ENCODE results near the gene SCN5A.

SCN5A gene

GRCh38 chr3:38658841-38659240 is 9.4 kb upstream of the SCN5A start:
- H3K9me3 ChIP-seq (ENCODE audit: control insufficient read depth, insufficient read depth, low read length) = no peaks in the 10 kb centered on the region; the same call in 1 of the 2 replicates
- H3K4me3 ChIP-seq (ENCODE audit: low read depth, low read length) = no peak overlapping the region
- H3K27ac ChIP-seq (ENCODE audit: low read depth, low read length) = peak overlapping the region; percentile 22
- peaks cover 10% of the 10 kb centered on the region for H3K27me3 ChIP-seq (ENCODE audit: control insufficient read depth, insufficient read depth, low read length)
- peaks cover 15% of the 10 kb centered on the region; the same call in 1 of the 2 replicates for H3K4me1 ChIP-seq (ENCODE audit: control insufficient read depth, insufficient read depth, low read length)
- no peaks in the 10 kb centered on the region for H3K36me3 ChIP-seq (ENCODE audit: control insufficient read depth, insufficient read depth, low read length)
- H3K9ac ChIP-seq (ENCODE audit: low read depth, low read length) = no peak overlapping the region

GRCh38 chr3:38657369-38657768 is 7.9 kb upstream of the SCN5A start:
- H3K27me3 ChIP-seq (ENCODE audit: control insufficient read depth, insufficient read depth, low read length) = peaks cover 10% of the 10 kb centered on the region
- no peak overlapping the region for H3K9ac ChIP-seq (ENCODE audit: low read depth, low read length)

GRCh38 chr3:38655708-38656300 is 6.3 kb upstream of the SCN5A start:
- Histone ChIP-seq H3K27ac (ENCODE audit: low read depth, low read length) (no peak overlapping the region), H3K9ac (ENCODE audit: low read depth, low read length) (no peak overlapping the region), H3K27me3 (ENCODE audit: control insufficient read depth, insufficient read depth, low read length) (peaks cover 21% of the 10 kb centered on the region), H3K36me3 (ENCODE audit: control insufficient read depth, insufficient read depth, low read length) (no peaks in the 10 kb centered on the region), H3K9me3 (ENCODE audit: control insufficient read depth, insufficient read depth, low read length) (no peaks in the 10 kb centered on the region), H3K4me3 (ENCODE audit: low read depth, low read length) (no peak overlapping the region), H3K4me1 (ENCODE audit: control insufficient read depth, insufficient read depth, low read length) (peaks cover 15% of the 10 kb centered on the region; the same call in 1 of the 2 replicates)

More at GRCh38 chr3:38657369-38657768, 7.9 kb upstream of the SCN5A start:
- no peak overlapping the region for H3K4me3 ChIP-seq (ENCODE audit: low read depth, low read length)
- H3K27ac ChIP-seq (ENCODE audit: low read depth, low read length) = no peak overlapping the region
- no peaks in the 10 kb centered on the region for H3K9me3 ChIP-seq (ENCODE audit: control insufficient read depth, insufficient read depth, low read length)
- H3K36me3 ChIP-seq (ENCODE audit: control insufficient read depth, insufficient read depth, low read length) = no peaks in the 10 kb centered on the region
- peaks cover 15% of the 10 kb centered on the region; the same call in 1 of the 2 replicates for H3K4me1 ChIP-seq (ENCODE audit: control insufficient read depth, insufficient read depth, low read length)

- no peaks in the 10 kb centered on the region for H3K36me3 ChIP-seq (ENCODE audit: control insufficient read depth, insufficient read depth, low read length)
- H3K4me1 ChIP-seq (ENCODE audit: control insufficient read depth, insufficient read depth, low read length) = peaks cover 15% of the 10 kb centered on the region; the same call in 1 of the 2 replicates
- no peaks in the 10 kb centered on the region for H3K9me3 ChIP-seq (ENCODE audit: control insufficient read depth, insufficient read depth, low read length)
- H3K4me3 ChIP-seq (ENCODE audit: low read depth, low read length) = no peak overlapping the region
- no peak overlapping the region for H3K9ac ChIP-seq (ENCODE audit: low read depth, low read length)
- peaks cover 36% of the 10 kb centered on the region for H3K27me3 ChIP-seq (ENCODE audit: control insufficient read depth, insufficient read depth, low read length)
- H3K27ac ChIP-seq (ENCODE audit: low read depth, low read length) = no peak overlapping the region
Observed at GRCh38 chr3:38653685-38654537, 4.4 kb upstream of the SCN5A start.

GRCh38 chr3:38652934-38653333 is 3.4 kb upstream of the SCN5A start:
- no peak overlapping the region for H3K27ac ChIP-seq (ENCODE audit: low read depth, low read length)
- H3K9me3 ChIP-seq (ENCODE audit: control insufficient read depth, insufficient read depth, low read length) = no peaks in the 10 kb centered on the region
- no peaks in the 10 kb centered on the region for H3K36me3 ChIP-seq (ENCODE audit: control insufficient read depth, insufficient read depth, low read length)
- H3K4me1 ChIP-seq (ENCODE audit: control insufficient read depth, insufficient read depth, low read length) = peaks cover 6% of the 10 kb centered on the region; the same call in 1 of the 2 replicates
- no peak overlapping the region for H3K9ac ChIP-seq (ENCODE audit: low read depth, low read length)
- no peak overlapping the region for H3K4me3 ChIP-seq (ENCODE audit: low read depth, low read length)
- H3K27me3 ChIP-seq (ENCODE audit: control insufficient read depth, insufficient read depth, low read length) = peaks cover 45% of the 10 kb centered on the region

- H3K27me3 ChIP-seq (ENCODE audit: control insufficient read depth, insufficient read depth, low read length) = peaks cover 47% of the 10 kb centered on the region
- no peak overlapping the region for H3K27ac ChIP-seq (ENCODE audit: low read depth, low read length)
- peak overlapping the region; percentile 42; the same call in 1 of the 2 replicates for H3K4me3 ChIP-seq (ENCODE audit: low read depth, low read length)
- H3K9ac ChIP-seq (ENCODE audit: low read depth, low read length) = no peak overlapping the region
- H3K4me1 ChIP-seq (ENCODE audit: control insufficient read depth, insufficient read depth, low read length) = peaks cover 8% of the 10 kb centered on the region
- H3K36me3 ChIP-seq (ENCODE audit: control insufficient read depth, insufficient read depth, low read length) = no peaks in the 10 kb centered on the region
- H3K9me3 ChIP-seq (ENCODE audit: control insufficient read depth, insufficient read depth, low read length) = no peaks in the 10 kb centered on the region
Observed at GRCh38 chr3:38651153-38651789, 1.8 kb upstream of the SCN5A start.

GRCh38 chr3:38650248-38650951 is 913 bp upstream of the SCN5A start:
- H3K4me1 ChIP-seq (ENCODE audit: control insufficient read depth, insufficient read depth, low read length) = peaks cover 8% of the 10 kb centered on the region
- no peak overlapping the region for H3K9ac ChIP-seq (ENCODE audit: low read depth, low read length)
- peaks cover 44% of the 10 kb centered on the region for H3K27me3 ChIP-seq (ENCODE audit: control insufficient read depth, insufficient read depth, low read length)
- no peak overlapping the region for H3K27ac ChIP-seq (ENCODE audit: low read depth, low read length)
- H3K9me3 ChIP-seq (ENCODE audit: control insufficient read depth, insufficient read depth, low read length) = no peaks in the 10 kb centered on the region
- H3K4me3 ChIP-seq (ENCODE audit: low read depth, low read length) = no peak overlapping the region
- no peaks in the 10 kb centered on the region for H3K36me3 ChIP-seq (ENCODE audit: control insufficient read depth, insufficient read depth, low read length)

GRCh38 chr3:38648659-38649499 is 608 bp downstream of the SCN5A start:
- no peaks in the 10 kb centered on the region for H3K9me3 ChIP-seq (ENCODE audit: control insufficient read depth, insufficient read depth, low read length)
- peak overlapping the region; percentile 79 for H3K4me3 ChIP-seq (ENCODE audit: low read depth, low read length)
- H3K27ac ChIP-seq (ENCODE audit: low read depth, low read length) = no peak overlapping the region
- H3K36me3 ChIP-seq (ENCODE audit: control insufficient read depth, insufficient read depth, low read length) = no peaks in the 10 kb centered on the region
- H3K9ac ChIP-seq (ENCODE audit: low read depth, low read length) = peak overlapping the region; percentile 47; the same call in 1 of the 2 replicates
- H3K27me3 ChIP-seq (ENCODE audit: control insufficient read depth, insufficient read depth, low read length) = peaks cover 44% of the 10 kb centered on the region
- H3K4me1 ChIP-seq (ENCODE audit: control insufficient read depth, insufficient read depth, low read length) = peaks cover 8% of the 10 kb centered on the region

- H3K36me3 ChIP-seq (ENCODE audit: control insufficient read depth, insufficient read depth, low read length) = no peaks in the 10 kb centered on the region
- peak overlapping the region; percentile 79 for H3K4me3 ChIP-seq (ENCODE audit: low read depth, low read length)
- H3K27ac ChIP-seq (ENCODE audit: low read depth, low read length) = no peak overlapping the region
- no peaks in the 10 kb centered on the region for H3K9me3 ChIP-seq (ENCODE audit: control insufficient read depth, insufficient read depth, low read length)
- peaks cover 44% of the 10 kb centered on the region for H3K27me3 ChIP-seq (ENCODE audit: control insufficient read depth, insufficient read depth, low read length)
- no peak overlapping the region for H3K9ac ChIP-seq (ENCODE audit: low read depth, low read length)
- H3K4me1 ChIP-seq (ENCODE audit: control insufficient read depth, insufficient read depth, low read length) = peaks cover 8% of the 10 kb centered on the region
Observed at GRCh38 chr3:38648024-38648658, 1.3 kb downstream of the SCN5A start.

All from HUES48 (cell line).